K562 (cell line): ENCODE results near the gene NOTCH1. TPM values are rescaled to one million over a fixed set of nuclear protein-coding genes. Genes with fewer than 3 reads are reported as not detected.

Source experiments
- BDP1 ChIP-seq: IDR thresholded peaks from 3 replicates; pipeline ENCODE4 v1.6.1; 2011; ENCODE audit not compliant: insufficient read length, insufficient read depth
- BRD9 ChIP-seq: fragments of 450-650 bp; IDR thresholded peaks from 2 replicates; pipeline ENCODE4 v1.6.1; 2018; ENCODE audit warnings: low read depth; ENCODE audit not compliant: partially characterized antibody
- CHCHD3 ChIP-seq: fragments of 250-450 bp; sonication (Bioruptor Pico); IDR thresholded peaks from 2 replicates; pipeline ENCODE4 v2.1.2; 2022; ENCODE audit warnings: mild to moderate bottlenecking
- COPS2 ChIP-seq: fragments of 450-650 bp; conservative IDR thresholded peaks from 2 replicates; pipeline ENCODE4 v1.6.1; 2016; ENCODE audit warnings: mild to moderate bottlenecking, moderate library complexity
- HDGF ChIP-seq: fragments of 450-650 bp; IDR thresholded peaks from 2 replicates; pipeline ENCODE4 v1.6.1; 2016
- JUN ChIP-seq, 2 experiments: sonication (generic) in 1 of 2; formaldehyde crosslinking in 1 of 2; IDR thresholded peaks; 2 replicates each; pipeline versions ENCODE4 v1.6.1 to v1.8.0; 2012 to 2022; ENCODE audit warnings: borderline replicate concordance in 2 of 2, mild to moderate bottlenecking in 2 of 2, improper control_type of control experiment in 1 of 2, low read depth in 1 of 2, low read length in 1 of 2, missing genetic modification reagents in 1 of 2
- NCOA1 ChIP-seq: fragments of 450-650 bp; IDR thresholded peaks from 2 replicates; pipeline ENCODE4 v1.6.1; 2016; ENCODE audit warnings: low read depth
- PHF21A ChIP-seq: fragments of 450-650 bp; IDR thresholded peaks from 2 replicates; pipeline ENCODE4 v1.6.1; 2017; ENCODE audit warnings: low read depth, borderline replicate concordance
- RFX5 ChIP-seq: IDR thresholded peaks from 2 replicates; pipeline ENCODE4 v1.6.1; 2011; ENCODE audit warnings: low read depth, mild to moderate bottlenecking, improper control_type of control experiment, low read length
- SPI1 ChIP-seq: IDR thresholded peaks from 2 replicates; pipeline ENCODE4 v1.6.1; 2011; ENCODE audit warnings: low read depth, low read length, control low read depth, borderline replicate concordance
- TRIM24 ChIP-seq, 2 experiments: fragments of 450-650 bp; IDR thresholded peaks; 2 replicates each; pipeline ENCODE4 v1.6.1; 2016
- ZNF121 ChIP-seq: sonication (generic); formaldehyde crosslinking; conservative IDR thresholded peaks from 2 replicates; pipeline ENCODE4 v1.8.0; 2022; ENCODE audit warnings: missing genetic modification reagents
- ZNF143 ChIP-seq: sonication (generic); formaldehyde crosslinking; IDR thresholded peaks from 2 replicates; pipeline ENCODE4 v1.9.0; 2022; ENCODE audit warnings: mild to moderate bottlenecking, missing genetic modification reagents
- ZNF146 ChIP-seq: IDR thresholded peaks from one replicate; pipeline ENCODE4 v1.6.1; 2018; ENCODE audit warnings: missing compliant biosample characterization; ENCODE audit not compliant: unreplicated experiment
- ZNF197 ChIP-seq: fragments of 200-800 bp; sonication (Bioruptor generic); IDR thresholded peaks from 2 replicates; pipeline ENCODE4 v1.6.1; 2016; ENCODE audit warnings: low read depth, missing genetic modification characterization, missing compliant biosample characterization
- ZNF57 ChIP-seq: fragments of 450-650 bp; formaldehyde crosslinking; IDR thresholded peaks from 2 replicates; pipeline ENCODE4 v1.4.0; 2020; ENCODE audit warnings: mild to moderate bottlenecking, moderate library complexity
- ZNF764 ChIP-seq: fragments of 250-450 bp; sonication (Bioruptor Pico); IDR thresholded peaks from 2 replicates; pipeline ENCODE4 v1.4.0; 2020; ENCODE audit warnings: low read depth, mild to moderate bottlenecking, moderate library complexity
- polyA plus RNA-seq, 8 experiments: library from polyadenylated mRNA; depleted of rRNA in 4 of 8; stranded (reverse) in 5 of 8; unstranded in 3 of 8; fragments of >200 nt; fragmentation: Nextera tagmentation in 2 of 8; fragmentation: Illumina TruSeq in 1 of 8; extraction: Ambion mirVana in 2 of 8; extraction: Trizol in 1 of 8; gene quantifications; 2 replicates each; pipeline versions ENCODE4 v1.2.1 to v1.2.3, GENCODE V29; 2011 to 2014; ENCODE audit warnings: inconsistent platforms in 1 of 8, missing spikeins in 1 of 8
- total RNA-seq, 7 experiments: library from RNA; depleted of rRNA in 6 of 7; stranded (reverse); fragments of >200 nt in 6 of 7; fragmentation: Illumina TruSeq in 2 of 7; extraction: Trizol in 2 of 7; gene quantifications; 2 replicates each; pipeline versions ENCODE4 v1.2.1 to v1.2.3, GENCODE V29; 2011 to 2021; ENCODE audit warnings: low replicate concordance in 1 of 7
- TF ChIP-seq, protein P1 (sequence below): sonication (generic); formaldehyde crosslinking; IDR thresholded peaks from 2 replicates; pipeline ENCODE4 v1.8.0; 2023; ENCODE audit warnings: mild to moderate bottlenecking, missing genetic modification reagents
- TF ChIP-seq, protein P2 (sequence below): fragments of 450-650 bp; IDR thresholded peaks from 2 replicates; pipeline ENCODE4 v1.6.1; 2017; ENCODE audit warnings: antibody characterized with exemption
- TF ChIP-seq, protein P3 (sequence below): sonication (generic); formaldehyde crosslinking; IDR thresholded peaks from 2 replicates; pipeline ENCODE4 v1.9.0; 2022; ENCODE audit warnings: mild to moderate bottlenecking, missing genetic modification reagents
- TF ChIP-seq, protein P4 (sequence below): sonication (generic); formaldehyde crosslinking; IDR thresholded peaks from 2 replicates; pipeline ENCODE4 v1.4.0; 2020; ENCODE audit warnings: mild to moderate bottlenecking, missing genetic modification reagents
- TF ChIP-seq, protein P5 (sequence below): fragments of 450-650 bp; IDR thresholded peaks from 2 replicates; pipeline ENCODE4 v1.6.1; 2016; ENCODE audit warnings: borderline replicate concordance

Gene NOTCH1
- total and polyA plus RNA-seq, 9 of the 15 experiments (the other 6 are each of a cell fraction or from before 2014, with no cell fraction given): 0.03 to 31.4 (median 2.3) TPM

DNA sequence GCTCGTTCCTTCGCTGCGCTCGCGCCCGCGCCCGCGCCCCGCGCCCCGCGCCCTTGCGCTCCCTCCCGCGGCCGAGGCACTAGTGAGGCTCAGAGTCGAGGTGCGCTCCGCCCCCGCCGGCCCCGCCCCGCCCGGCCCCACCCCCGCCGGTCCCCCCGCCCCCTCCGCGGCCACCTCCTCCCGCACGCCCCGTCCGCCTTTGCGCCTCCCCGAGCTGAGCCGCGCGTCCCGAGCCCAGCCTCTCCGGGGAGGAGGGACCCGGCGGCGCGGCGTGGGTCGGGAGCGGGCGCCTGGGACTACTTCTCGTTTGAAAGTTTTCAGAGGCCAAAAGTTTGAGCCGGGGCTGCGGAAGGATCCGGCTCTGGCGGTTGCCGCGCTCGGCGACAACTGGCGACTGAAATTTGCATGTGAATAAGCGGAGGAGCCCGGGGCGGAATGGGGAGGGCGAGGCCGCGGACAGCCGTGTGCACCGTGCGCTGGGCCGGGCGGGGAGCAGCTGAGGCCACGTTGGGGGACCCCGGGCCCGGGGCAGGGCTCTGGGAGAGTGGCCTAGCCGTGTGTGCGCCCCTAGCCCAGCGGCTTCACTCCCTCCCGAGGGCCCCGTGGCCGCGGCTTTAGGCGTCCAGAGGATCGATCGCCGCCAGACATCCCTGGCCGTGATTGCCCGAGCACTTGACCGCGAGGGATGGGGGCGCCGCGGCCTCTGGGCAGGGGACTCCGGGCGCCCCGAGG lies at the start of gene NOTCH1 (continued):
- no peak for TF ChIP-seq TRIM24 (IDR thresholded peaks at IDR 0.05)
- TF ChIP-seq, protein P1, sequence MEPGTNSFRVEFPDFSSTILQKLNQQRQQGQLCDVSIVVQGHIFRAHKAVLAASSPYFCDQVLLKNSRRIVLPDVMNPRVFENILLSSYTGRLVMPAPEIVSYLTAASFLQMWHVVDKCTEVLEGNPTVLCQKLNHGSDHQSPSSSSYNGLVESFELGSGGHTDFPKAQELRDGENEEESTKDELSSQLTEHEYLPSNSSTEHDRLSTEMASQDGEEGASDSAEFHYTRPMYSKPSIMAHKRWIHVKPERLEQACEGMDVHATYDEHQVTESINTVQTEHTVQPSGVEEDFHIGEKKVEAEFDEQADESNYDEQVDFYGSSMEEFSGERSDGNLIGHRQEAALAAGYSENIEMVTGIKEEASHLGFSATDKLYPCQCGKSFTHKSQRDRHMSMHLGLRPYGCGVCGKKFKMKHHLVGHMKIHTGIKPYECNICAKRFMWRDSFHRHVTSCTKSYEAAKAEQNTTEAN (CRISPR knock-in tag): no peak
- no peak for TF ChIP-seq BRD9
- no peak for TF ChIP-seq ZNF146
- no peak for TF ChIP-seq PHF21A
- TF ChIP-seq RFX5: no peak
- no peak for TF ChIP-seq ZNF764 (CRISPR knock-in tag)
- no peak for TF ChIP-seq ZNF143 (CRISPR knock-in tag)
- no peak for TF ChIP-seq ZNF57 (CRISPR knock-in tag)
- TF ChIP-seq NCOA1: no peak
- TF ChIP-seq, protein P2, sequence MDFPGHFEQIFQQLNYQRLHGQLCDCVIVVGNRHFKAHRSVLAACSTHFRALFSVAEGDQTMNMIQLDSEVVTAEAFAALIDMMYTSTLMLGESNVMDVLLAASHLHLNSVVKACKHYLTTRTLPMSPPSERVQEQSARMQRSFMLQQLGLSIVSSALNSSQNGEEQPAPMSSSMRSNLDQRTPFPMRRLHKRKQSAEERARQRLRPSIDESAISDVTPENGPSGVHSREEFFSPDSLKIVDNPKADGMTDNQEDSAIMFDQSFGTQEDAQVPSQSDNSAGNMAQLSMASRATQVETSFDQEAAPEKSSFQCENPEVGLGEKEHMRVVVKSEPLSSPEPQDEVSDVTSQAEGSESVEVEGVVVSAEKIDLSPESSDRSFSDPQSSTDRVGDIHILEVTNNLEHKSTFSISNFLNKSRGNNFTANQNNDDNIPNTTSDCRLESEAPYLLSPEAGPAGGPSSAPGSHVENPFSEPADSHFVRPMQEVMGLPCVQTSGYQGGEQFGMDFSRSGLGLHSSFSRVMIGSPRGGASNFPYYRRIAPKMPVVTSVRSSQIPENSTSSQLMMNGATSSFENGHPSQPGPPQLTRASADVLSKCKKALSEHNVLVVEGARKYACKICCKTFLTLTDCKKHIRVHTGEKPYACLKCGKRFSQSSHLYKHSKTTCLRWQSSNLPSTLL: no peak
- TF ChIP-seq, protein P3, sequence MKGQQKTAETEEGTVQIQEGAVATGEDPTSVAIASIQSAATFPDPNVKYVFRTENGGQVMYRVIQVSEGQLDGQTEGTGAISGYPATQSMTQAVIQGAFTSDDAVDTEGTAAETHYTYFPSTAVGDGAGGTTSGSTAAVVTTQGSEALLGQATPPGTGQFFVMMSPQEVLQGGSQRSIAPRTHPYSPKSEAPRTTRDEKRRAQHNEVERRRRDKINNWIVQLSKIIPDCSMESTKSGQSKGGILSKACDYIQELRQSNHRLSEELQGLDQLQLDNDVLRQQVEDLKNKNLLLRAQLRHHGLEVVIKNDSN (CRISPR knock-in tag): no peak
- TF ChIP-seq, protein P4, sequence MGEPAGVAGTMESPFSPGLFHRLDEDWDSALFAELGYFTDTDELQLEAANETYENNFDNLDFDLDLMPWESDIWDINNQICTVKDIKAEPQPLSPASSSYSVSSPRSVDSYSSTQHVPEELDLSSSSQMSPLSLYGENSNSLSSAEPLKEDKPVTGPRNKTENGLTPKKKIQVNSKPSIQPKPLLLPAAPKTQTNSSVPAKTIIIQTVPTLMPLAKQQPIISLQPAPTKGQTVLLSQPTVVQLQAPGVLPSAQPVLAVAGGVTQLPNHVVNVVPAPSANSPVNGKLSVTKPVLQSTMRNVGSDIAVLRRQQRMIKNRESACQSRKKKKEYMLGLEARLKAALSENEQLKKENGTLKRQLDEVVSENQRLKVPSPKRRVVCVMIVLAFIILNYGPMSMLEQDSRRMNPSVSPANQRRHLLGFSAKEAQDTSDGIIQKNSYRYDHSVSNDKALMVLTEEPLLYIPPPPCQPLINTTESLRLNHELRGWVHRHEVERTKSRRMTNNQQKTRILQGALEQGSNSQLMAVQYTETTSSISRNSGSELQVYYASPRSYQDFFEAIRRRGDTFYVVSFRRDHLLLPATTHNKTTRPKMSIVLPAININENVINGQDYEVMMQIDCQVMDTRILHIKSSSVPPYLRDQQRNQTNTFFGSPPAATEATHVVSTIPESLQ (CRISPR knock-in tag): no peak
- no peak for TF ChIP-seq JUN (IDR thresholded peaks at IDR 0.05; ENCODE audit: borderline replicate concordance, low read depth, low read length)
- no peak for TF ChIP-seq JUN (CRISPR knock-in tag; IDR thresholded peaks at IDR 0.05; ENCODE audit: borderline replicate concordance)
- TF ChIP-seq SPI1: no peak
- TF ChIP-seq, protein P5, sequence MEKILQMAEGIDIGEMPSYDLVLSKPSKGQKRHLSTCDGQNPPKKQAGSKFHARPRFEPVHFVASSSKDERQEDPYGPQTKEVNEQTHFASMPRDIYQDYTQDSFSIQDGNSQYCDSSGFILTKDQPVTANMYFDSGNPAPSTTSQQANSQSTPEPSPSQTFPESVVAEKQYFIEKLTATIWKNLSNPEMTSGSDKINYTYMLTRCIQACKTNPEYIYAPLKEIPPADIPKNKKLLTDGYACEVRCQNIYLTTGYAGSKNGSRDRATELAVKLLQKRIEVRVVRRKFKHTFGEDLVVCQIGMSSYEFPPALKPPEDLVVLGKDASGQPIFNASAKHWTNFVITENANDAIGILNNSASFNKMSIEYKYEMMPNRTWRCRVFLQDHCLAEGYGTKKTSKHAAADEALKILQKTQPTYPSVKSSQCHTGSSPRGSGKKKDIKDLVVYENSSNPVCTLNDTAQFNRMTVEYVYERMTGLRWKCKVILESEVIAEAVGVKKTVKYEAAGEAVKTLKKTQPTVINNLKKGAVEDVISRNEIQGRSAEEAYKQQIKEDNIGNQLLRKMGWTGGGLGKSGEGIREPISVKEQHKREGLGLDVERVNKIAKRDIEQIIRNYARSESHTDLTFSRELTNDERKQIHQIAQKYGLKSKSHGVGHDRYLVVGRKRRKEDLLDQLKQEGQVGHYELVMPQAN: no peak
- TF ChIP-seq BDP1: no peak
- no peak for TF ChIP-seq ZNF121 (CRISPR knock-in tag)
- no peak for TF ChIP-seq COPS2
- no peak for TF ChIP-seq CHCHD3 (CRISPR knock-in tag)
- no peak for TF ChIP-seq HDGF
- no peak for TF ChIP-seq ZNF197 (CRISPR knock-in tag)
